Breast epithelium (tissue), 3 donors: ENCODE measurements around the gene ACTN4.

Source experiments
- POLR2A ChIP-seq: fragments of 450-650 bp; IDR thresholded peaks from one replicate; pipeline ENCODE4 v1.6.1; 2016; ENCODE audit warnings: antibody characterized with exemption, mild to moderate bottlenecking, moderate library complexity
- POLR2AphosphoS5 ChIP-seq, 3 donors: sonication (generic); formaldehyde crosslinking; IDR thresholded peaks; one replicate each; pipeline ENCODE4 v1.6.1; 2017; ENCODE audit warnings: antibody characterized with exemption in 3 of 3
- TF ChIP-seq, protein P1 (sequence below), 3 donors: fragments of 450-650 bp; IDR thresholded peaks; one replicate each; pipeline ENCODE4 v1.5.1; 2016 to 2017; ENCODE audit warnings: antibody characterized with exemption in 3 of 3, mild to moderate bottlenecking in 3 of 3, moderate library complexity in 3 of 3

DNA sequence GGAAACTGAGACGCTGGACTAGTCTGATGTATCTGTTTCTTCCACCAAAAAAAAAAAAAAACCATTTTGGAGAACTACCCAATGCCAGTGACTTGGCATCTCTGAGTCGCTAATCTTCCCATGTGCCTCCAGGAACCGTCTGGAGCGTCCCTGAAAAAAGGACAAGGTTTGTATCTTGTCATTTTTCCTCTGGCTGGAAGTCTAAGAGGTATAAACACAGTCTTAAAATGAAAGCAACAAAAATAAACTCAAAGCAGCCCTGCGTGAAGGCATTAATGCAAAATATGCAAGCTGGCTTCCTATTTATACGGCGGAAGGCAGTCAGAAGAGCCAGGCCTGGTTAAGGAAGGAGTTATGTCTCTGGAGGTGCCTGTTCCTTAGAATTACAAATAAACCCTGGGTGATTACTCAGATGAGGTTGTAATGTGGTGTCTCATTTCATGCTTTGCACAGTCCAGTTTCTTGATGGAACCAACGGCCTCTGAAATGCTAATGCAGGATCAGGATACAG, 20.3 kb downstream of the ACTN4 start:
- no peak for TF ChIP-seq POLR2A
- TF ChIP-seq POLR2AphosphoS5 (IDR thresholded peaks at IDR 0.05) = peak in 1 of 3 donors; percentile 14
- TF ChIP-seq, protein P1, sequence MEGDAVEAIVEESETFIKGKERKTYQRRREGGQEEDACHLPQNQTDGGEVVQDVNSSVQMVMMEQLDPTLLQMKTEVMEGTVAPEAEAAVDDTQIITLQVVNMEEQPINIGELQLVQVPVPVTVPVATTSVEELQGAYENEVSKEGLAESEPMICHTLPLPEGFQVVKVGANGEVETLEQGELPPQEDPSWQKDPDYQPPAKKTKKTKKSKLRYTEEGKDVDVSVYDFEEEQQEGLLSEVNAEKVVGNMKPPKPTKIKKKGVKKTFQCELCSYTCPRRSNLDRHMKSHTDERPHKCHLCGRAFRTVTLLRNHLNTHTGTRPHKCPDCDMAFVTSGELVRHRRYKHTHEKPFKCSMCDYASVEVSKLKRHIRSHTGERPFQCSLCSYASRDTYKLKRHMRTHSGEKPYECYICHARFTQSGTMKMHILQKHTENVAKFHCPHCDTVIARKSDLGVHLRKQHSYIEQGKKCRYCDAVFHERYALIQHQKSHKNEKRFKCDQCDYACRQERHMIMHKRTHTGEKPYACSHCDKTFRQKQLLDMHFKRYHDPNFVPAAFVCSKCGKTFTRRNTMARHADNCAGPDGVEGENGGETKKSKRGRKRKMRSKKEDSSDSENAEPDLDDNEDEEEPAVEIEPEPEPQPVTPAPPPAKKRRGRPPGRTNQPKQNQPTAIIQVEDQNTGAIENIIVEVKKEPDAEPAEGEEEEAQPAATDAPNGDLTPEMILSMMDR (IDR thresholded peaks at IDR 0.05) = no peak
